Coronary artery (tissue), 2 donors: ENCODE results near the gene ZDHHC14.
"Not testable (repeated sequence)": the region's sequence is repeated elsewhere in the genome, so short reads cannot be mapped to it uniquely, and the experiment has no call there.

Experiments used
- DNase-seq: peaks from one replicate; pipeline ENCODE4 v3.0.0-alpha.2; 2017; ENCODE audit warnings: low spot score
- H3K27ac ChIP-seq, 2 donors: fragments of 200-600 bp; sonication (generic); one replicate each; pipeline ENCODE4 v1.5.1; 2016 to 2019
- H3K4me3 ChIP-seq: fragments of 200-600 bp; sonication (generic); 2 replicates; pipeline ENCODE4 v1.5.1; 2016; ENCODE audit warnings: mild to moderate bottlenecking, moderate library complexity
- TF ChIP-seq, protein P1 (sequence below): fragments of 200-600 bp; sonication (generic); IDR thresholded peaks from one replicate; pipeline ENCODE4 v1.5.1; 2019; ENCODE audit warnings: antibody characterized with exemption

ZDHHC14 gene

GRCh38 chr6:157557559-157557958, 176.6 kb downstream of the ZDHHC14 start:
- TF ChIP-seq, protein P1, sequence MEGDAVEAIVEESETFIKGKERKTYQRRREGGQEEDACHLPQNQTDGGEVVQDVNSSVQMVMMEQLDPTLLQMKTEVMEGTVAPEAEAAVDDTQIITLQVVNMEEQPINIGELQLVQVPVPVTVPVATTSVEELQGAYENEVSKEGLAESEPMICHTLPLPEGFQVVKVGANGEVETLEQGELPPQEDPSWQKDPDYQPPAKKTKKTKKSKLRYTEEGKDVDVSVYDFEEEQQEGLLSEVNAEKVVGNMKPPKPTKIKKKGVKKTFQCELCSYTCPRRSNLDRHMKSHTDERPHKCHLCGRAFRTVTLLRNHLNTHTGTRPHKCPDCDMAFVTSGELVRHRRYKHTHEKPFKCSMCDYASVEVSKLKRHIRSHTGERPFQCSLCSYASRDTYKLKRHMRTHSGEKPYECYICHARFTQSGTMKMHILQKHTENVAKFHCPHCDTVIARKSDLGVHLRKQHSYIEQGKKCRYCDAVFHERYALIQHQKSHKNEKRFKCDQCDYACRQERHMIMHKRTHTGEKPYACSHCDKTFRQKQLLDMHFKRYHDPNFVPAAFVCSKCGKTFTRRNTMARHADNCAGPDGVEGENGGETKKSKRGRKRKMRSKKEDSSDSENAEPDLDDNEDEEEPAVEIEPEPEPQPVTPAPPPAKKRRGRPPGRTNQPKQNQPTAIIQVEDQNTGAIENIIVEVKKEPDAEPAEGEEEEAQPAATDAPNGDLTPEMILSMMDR = no peak
- no peak overlapping the region for H3K4me3 ChIP-seq

GRCh38 chr6:157558049-157558448, 177.1 kb downstream of the ZDHHC14 start:
- Histone ChIP-seq H3K27ac (no peak overlapping the region), H3K4me3 (no peak overlapping the region)
- TF ChIP-seq, protein P1 = no peak
- DNase-seq = no peak

More at GRCh38 chr6:157557559-157557958, 176.6 kb downstream of the ZDHHC14 start:
- H3K27ac ChIP-seq = no peak overlapping the region
- no peak for DNase-seq

DNA sequence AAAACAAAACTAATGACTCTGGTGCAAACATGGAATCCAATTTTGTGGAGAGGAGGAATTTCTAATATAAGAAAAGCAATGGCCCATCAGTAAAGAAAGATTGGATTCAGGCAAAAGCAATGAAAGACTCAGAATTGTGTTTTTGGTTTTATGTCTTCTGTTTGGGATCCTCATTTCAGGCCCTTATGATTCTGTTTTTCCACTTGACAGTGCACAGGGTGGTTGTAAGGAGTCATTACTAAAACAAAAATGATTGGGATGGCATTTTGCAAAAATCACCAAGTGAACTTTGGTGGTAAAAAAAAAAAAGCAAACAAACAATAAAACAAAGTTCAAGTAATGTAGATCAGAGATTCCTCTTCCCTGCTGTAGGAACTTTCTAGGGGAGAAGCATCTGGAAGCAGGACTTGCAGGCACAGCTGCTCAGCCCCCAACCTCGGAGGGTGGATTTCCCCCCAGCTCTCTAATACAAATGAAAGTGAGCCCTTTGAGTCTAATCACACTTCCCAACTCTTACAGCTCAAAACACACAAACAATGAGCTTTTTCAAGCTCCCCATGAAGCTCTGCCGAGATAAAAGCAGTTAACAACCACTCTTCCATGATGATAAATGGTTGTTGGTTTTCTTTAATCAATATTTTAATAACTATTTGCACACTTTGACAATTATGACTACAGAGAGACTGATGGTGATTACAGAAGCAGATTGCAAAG, 177.7 kb downstream of the ZDHHC14 start:
- DNase-seq = no peak
- Histone ChIP-seq H3K27ac (no peak overlapping the region), H3K4me3 (no peak overlapping the region)
- TF ChIP-seq, protein P1 = no peak

- no peak overlapping the region for H3K4me3 ChIP-seq
- no peak overlapping the region for H3K27ac ChIP-seq
- no peak for DNase-seq
- TF ChIP-seq, protein P1 = no peak
Observed at GRCh38 chr6:157559201-157559756, 178.3 kb downstream of the ZDHHC14 start.

GRCh38 chr6:157560063-157560462, 179.1 kb downstream of the ZDHHC14 start:
- H3K4me3 ChIP-seq, DNase-seq: not testable (repeated sequence)

DNA sequence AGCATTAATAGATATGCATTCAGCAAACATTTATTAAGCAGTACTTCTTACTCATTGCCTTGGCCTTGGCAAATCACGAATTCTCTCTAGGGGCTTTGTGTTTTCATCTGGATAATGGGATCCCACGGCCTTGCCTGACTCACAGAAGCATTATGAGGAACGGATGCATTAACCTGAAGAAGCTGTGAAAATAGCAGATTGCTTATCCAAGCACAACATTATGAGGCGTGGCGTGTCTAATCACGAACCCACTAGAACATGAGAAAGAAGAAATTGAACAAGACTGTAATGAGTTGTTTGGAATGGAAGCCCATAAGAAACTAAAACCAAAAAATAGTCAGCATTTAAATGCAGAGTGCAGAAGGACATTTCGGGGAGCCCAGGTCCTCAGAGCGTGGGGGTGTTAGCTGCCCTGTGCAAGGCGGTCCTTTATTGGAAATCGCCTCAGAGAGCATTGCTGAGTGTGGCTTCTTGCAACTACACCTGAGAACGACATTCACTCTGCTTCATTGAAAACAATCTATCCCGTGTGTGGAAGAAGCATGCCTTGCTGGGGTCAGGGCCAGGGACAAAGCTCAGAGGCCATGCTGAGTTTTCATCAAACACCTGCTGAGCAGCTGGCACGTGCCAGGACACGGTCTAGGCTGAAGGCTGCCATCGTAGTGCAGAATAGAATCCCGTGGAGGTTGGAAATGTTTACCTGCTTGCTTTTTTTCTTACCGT, 179.9 kb downstream of the ZDHHC14 start:
- TF ChIP-seq, protein P1 = no peak
- H3K27ac ChIP-seq = no peak overlapping the region
- DNase-seq = no peak
- H3K4me3 ChIP-seq = no peak overlapping the region

More at GRCh38 chr6:157560063-157560462, 179.1 kb downstream of the ZDHHC14 start:
- not testable (repeated sequence) for H3K27ac ChIP-seq

DNA sequence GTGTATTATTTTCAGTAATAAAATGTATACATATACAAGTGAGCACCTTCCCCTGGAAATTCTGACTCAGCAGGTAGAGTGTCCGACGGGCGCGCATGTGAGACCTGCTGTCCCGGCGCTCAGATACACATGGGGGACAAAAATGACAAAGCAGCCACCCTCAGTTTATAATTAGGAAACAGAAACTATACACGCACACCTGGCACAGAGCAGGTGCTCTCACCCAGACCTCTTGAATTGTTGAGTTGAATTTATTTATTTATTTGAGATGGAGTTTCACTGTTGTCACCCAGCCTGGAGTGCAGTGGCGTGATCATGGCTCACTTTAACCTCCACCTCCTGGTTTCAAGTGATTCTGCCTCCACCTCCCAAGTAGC, 180.4 kb downstream of the ZDHHC14 start:
- DNase-seq = no peak
- TF ChIP-seq, protein P1 = no peak
- no peak overlapping the region for H3K27ac ChIP-seq
- no peak overlapping the region for H3K4me3 ChIP-seq
